GDM1 (cell line): ENCODE results near the gene BID.
A peak's percentile ranks its signal among the peaks of the same experiment; 100 is the strongest.

Experiments used
- DNase-seq: peaks from one replicate; lab custom pipeline; 2025; lab: John Stamatoyannopoulos, UW

BID gene

DNA sequence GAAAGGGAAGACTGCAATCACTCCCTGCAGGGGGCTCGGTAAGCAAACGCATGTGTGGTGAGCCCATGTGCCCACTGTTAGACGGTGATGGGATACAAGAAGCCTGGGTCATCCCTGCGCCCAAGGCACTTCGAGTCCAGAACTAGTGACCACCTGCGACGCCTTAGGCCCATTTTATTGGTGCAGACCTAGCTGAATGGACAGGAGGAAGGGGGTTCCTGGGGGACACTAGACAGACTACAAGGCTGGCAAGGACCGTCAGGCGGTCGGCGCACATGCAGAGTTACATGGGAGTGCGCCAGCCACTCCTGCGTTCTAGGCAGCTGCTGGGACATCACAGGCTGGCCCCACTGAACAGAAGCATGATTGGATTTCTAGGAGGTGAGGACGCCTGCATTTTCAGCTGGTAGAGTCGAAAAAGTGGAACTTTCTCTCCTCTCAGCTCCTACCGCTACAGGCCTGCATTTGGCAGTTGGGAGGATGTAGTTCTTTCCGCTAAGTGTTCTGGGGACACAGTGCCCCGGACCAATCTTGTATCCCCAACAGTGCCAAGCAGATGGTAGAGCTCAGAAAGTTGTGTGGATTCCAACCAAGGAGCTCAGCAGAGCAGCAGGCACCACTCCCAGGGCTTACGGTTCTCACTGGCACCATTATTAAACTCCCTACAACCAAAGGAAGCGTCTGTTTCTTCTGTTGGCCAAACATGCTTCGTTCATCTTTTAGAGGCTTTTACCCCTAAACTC lies 35.7 kb downstream of the BID start:
- no peak for DNase-seq

DNA sequence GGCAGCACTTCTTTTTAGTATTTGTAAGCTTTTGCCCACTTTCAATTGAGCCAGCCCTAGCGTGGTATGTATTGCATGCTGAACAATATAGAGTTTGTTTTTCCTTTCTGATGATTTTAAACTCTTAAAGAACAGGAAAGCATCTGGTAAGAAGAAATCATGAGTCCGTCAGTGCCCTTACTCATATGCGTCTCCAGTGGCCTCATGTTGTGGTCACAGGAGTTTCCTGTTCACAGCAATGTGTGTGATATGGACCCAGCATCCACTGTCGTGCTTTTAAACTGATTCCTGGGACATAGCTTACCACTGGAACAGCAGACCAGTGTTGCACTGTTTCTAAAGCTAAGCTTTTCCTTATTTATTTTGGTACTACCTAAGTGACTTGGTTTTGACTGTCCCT lies 40.1 kb downstream of the BID start:
- peak; percentile 45 for DNase-seq

DNA sequence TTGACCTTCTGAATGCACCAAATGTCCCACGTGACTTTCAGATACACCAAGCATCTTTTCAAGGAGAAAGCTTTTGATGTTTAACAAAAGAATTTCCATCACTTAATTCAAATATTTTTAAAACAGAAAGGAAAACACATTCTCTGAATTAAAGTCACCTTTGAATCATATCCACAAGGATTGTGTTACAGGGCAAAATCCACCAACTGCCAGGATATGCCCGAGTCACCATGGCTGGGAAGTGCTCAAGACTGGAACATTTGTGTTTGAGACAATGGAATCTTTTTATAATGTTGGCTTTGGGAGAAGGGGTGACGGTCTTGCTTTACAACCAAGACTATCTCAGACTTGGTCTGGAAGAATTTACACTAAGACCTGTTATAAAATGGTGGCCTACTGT lies 40.8 kb downstream of the BID start:
- DNase-seq: no peak

DNA sequence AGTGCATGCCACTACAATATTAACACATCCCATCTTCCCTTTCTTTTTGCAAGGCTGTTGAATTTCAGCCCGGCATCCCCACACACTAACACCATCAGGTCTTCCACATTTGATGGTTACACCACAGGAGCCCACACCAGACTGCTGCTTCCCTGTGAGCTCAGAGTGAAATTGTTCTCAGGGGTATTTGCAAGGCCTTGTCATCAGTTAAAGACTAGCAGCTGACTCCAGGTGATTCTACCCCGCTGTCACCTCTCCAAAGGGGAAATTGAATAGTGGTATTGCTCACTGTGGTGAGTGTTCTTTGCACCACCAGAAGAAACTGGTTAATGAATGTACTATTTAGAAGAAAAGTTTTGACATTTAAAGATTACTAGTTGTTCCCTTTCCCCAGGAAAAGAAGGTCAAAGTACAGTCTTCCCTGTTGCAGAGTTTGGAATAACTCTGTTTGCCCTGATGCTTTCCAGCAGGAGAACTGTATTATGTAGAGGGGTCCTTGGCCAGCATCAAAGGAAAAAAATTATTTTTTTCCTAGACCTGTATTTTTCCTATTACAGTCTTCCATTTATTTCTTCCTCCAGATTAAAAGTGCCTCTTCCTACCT lies 41.9 kb downstream of the BID start:
- no peak for DNase-seq

DNA sequence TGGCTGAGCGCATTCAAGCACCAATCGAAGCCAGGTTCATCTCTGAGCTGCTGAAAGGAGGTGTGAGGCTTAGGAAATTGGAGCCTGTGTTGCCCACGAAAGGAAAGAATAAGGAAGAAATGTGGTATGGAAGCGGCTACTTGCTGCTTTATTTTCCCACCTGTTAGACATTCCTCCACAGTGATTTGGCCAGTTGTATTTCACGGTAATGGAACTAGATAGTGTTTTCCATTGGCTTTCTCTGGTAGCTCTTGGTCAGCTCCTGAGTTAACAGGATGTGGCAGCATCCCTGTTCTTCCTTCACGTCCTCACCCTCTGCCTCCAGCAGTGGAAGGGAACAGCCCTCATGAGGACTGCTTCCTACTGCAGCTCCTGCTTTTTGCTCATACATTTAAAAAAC lies 44.7 kb downstream of the BID start:
- DNase-seq: no peak

DNA sequence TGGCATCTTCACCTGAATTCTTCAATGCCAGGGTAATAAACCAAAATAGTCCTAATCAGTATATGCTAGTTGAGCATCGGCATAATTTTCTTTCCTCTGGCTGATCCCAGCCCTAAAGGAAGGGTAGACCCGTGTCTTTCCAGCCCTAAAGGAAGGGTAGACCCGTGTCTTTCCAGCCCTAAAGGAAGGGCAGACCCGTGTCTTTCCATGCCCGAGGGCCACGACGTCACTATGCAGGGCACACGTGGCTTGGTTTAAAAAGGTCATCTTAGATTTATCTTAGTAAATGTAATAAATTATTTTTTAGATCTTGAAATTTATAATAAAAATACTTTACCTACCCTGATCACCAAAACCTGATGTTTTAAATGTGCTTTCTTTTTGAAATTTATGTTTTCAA lies 45.5 kb downstream of the BID start:
- DNase-seq: no peak

DNA sequence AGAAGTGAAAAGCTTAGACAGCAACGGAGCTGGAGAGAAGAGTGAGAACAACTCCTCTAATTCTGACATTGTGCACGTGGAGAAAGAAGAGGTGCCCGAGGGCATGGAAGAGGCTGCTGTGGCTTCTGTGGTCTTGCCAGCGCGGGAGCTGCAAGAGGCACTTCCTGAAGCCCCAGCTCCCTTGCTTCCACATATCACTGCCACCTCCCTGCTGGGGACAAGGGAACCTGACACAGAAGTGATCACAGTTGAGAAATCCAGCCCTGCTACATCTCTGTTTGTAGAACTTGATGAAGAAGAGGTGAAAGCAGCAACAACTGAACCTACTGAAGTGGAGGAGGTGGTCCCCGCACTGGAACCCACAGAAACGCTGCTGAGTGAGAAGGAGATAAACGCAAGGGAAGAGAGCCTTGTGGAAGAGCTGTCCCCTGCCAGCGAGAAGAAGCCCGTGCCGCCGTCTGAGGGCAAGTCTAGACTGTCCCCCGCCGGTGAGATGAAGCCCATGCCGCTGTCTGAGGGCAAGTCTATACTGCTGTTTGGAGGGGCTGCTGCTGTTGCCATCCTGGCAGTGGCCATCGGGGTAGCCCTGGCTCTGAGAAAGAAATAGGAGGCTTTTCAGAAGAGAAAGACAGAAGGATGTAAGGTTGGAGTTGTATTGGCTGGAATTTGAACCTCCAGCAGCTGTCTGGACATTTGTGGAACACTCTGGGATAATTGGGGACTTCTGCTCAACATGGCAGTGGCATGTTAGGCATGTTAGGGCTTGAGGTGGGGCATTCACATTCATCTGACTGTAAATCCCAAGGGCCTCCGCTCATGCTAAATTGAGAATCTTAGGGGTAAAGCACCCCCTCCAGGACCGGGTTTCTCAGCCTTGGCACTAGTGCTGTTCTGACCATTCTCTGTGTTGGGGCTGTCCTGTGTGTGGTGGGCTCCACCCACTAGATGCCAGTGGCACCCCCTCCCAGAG lies 47.1 kb downstream of the BID start:
- DNase-seq: peak; percentile 54

DNA sequence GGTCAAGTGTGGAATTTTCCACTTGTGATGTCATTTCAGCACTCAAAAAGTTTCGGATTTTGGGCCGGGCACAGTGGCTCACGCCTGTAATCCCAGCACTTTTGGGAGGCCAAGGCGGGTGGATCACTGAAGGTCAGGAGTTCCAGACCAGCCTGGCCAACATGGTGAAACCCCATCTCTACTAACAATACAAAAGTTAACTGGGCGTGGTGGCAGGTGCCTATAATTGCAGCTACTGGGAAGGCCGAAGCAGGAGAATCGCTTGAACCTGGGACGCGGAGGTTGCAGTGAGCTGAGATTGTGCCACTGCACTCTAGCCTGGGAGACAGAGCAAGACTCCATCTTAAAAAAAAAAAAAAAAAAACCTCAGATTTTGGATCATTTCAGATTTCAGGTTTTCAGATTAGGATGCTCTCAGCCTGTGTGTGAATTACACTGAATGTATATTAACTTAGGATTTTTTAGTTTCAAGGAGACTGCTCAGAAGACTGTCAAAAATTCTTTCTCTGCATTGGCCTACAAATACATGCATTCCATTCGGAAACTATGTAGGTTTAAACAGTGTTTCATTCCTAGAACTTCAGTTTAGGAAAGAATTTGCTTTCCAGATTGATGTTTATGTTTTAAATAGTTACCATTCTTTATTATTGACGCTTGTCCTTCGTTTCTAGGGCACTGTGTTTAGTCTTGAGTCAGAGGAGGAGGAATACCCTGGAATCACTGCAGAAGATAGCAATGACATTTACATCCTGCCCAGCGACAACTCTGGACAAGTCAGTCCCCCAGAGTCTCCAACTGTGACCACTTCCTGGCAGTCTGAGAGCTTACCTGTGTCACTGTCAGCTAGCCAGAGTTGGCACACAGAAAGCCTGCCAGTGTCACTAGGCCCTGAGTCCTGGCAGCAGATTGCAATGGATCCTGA lies 48.0 kb downstream of the BID start:
- DNase-seq: no peak

DNA sequence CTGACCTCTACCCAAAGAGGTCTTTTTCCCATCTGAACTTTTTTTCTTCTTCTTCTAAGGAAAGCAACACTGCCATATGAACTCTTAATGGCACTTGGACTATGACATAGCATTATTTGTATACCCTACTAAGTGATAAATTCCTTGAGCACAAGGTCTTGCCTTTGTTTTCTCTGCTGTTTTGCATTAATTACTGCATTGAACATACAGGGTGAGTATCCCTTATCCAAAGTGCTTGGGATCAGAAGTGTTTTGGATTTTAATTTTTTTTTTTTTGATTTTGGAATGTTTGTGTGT lies 48.8 kb downstream of the BID start:
- no peak for DNase-seq

DNA sequence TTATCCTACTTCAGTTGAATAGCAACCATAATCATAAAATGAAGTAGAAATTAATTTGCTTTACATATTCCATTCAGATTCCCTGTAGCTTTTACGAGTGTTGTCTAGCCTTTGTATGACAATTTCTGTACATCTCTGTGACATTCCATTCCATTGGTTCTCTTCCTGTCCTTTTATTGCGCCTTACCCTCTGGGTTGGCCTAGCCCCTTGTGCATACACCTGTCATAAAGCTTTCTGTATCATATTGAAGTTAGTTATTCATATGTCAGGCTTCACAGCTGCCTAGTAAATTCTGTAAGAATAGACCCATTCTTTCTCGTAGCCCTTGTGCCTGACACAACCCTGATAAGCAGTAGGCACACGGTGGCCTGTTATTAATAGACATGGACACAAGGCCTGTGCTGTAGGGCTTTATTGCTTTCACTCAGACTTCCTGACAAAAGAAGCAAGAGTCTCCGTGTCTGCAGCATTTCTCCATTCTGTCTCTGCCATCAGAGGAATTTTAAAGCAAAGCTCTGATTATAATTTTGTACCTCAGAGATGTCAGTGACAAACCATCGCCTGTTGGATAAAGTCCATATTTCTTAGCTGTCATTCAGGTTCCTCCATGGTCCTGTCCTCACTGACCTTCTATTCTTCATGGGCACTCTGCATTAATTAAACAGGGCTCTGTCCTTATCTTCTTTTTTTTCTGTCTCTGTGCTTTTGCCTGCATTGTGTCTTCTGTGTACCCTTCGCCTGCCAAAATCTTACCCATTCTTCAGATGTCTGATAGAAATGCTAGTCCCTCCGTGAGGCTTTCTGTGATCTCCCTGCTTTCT lies 49.4 kb downstream of the BID start:
- DNase-seq: no peak

DNA sequence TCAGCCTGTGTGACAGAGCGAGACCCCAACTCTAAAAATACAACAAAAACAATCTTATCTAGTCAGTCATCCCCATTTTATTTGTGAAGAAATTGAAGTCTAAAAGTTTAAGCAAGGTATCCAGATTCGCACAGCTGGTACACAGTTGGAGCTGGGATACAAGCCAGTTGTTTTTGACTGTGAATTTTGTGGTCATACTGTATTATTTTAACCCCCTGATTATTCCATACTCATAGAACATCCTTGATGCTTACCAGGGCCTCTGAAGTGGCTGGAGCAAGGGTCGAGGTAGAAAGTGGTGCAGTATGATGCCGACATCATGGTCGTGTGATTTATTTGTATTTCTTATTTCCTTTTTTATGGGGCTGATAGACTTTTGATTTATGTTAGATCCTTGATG lies 50.0 kb downstream of the BID start:
- DNase-seq: no peak

DNA sequence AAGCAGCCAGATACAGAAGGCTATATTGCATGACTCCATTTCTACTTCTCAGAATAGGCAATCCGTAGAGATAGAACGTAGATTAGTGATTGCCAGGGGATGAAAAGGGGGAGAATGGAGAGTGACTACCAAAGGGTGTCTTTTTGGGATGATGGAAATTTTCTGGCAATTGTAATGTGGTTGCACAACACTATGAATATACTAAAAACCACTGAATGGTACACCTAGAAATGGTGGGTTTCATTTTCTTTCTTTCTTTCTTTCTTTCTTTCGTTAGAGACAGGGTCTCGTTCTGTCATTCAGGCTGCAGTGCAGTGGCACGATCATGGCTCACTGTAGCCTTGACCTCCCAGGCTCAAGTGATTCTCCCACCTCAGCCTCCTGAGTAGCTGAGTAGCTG lies 54.4 kb downstream of the BID start:
- no peak for DNase-seq

DNA sequence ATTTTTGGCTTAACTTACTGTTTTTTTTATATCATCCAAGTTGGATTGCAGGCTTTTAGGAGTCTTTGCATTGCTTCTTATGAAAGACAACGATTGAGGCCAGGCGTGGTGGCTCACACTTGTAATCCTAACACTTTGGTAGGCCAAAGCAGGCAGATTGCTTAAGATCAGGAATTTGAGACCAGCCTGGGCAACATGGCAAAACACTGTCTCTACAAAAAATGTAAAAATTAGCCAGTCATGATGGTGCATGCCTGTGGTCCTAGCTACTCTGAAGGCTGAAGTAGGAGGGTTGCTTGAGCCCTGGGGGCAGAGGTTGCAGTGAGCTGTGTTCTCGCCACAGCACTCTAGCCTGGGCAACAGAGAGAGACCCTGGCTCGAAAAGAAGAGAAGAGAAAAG lies 56.6 kb downstream of the BID start:
- no peak for DNase-seq

DNA sequence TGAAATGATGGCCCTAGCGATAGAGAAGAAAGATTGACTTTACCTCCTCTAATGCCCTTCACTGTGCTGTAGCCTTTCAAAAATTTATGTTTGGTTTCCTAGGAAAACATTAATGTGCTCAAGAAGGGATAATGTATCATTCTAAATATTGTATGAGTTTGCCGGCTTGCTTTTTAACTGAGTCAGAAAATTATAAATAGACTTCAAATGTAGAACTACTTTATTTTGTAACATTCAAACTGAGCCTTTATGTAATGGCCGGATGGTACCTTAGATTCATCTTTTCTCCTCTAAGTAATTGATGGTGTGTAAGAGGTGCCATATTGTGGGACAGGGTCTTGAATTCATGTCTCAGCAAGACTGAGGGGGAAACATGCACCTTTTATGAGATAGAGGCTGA lies 57.7 kb downstream of the BID start:
- DNase-seq: no peak

DNA sequence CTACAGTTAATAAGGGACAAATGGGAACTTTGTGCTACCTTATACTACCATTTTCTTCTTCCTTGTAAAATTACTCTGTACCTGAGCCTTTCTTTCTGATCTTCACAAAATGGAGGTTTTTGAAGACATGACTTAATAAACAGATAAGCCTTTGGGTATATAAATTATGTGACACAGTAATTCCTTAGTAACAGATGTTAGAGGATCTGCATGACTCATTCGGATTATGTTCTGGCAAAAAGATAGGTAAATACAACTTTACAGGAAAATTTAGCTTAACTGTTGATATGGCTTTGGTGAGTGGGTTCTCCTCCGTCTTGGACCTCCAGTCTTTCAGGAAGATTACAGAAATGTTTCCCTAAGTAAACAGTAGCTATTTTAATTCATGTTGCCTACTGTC lies 61.8 kb downstream of the BID start:
- DNase-seq: no peak

DNA sequence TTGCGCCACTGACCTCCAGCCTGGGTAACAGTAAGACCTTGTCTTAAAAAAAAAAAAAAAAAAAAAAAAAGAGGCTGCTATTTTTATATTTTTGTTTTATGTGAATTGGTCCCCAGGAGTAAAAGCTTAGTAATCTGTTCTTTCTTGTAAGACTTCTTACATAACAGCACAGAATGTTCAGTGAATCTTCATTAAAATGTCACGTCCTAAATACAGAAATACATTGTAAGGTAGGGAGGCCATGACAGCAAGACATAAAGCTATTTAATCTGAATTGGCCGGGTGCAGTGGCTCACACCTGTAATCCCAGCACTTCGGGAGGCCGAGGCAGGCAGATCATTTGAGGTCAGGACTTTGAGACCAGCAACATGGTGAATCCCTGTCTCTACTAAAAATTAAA lies 64.2 kb downstream of the BID start:
- DNase-seq: no peak

DNA sequence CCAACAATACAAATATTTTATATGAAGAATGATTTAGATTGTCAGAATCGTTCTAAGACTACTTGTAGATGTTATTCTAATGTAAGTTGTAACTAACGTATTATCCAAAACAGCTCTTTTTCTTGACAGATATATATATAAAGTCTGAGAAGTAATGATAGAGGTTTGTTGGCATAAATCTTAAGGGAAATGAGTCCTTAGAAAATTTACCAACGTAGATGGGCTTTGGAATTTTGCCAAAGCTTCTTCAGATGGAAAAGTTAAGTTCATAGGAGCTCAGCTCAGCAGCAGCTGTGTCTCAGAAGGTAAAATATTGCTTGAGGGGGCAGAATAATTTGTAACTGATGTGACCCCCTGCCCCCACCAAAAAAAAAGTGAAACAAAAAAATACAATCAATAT lies 66.7 kb downstream of the BID start:
- DNase-seq: no peak

DNA sequence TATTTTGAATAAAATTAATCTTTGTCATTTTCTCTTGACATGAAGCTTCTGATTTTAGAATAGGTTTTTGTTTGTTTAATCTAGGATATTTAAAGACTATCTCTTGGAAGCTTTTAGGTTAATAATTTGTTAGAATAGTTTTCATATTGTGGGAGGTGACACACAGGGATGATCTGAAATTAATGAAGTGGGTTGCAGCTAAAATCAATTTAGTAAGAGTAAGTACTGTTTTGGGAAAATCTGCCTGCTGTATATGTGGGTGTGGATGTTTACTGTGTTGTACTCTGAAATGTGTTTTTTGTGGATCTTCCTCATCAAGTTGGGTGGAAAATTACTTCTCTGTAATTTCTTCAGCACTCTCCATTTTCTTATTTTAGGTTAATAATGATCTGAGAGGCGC lies 67.3 kb downstream of the BID start:
- DNase-seq: no peak

DNA sequence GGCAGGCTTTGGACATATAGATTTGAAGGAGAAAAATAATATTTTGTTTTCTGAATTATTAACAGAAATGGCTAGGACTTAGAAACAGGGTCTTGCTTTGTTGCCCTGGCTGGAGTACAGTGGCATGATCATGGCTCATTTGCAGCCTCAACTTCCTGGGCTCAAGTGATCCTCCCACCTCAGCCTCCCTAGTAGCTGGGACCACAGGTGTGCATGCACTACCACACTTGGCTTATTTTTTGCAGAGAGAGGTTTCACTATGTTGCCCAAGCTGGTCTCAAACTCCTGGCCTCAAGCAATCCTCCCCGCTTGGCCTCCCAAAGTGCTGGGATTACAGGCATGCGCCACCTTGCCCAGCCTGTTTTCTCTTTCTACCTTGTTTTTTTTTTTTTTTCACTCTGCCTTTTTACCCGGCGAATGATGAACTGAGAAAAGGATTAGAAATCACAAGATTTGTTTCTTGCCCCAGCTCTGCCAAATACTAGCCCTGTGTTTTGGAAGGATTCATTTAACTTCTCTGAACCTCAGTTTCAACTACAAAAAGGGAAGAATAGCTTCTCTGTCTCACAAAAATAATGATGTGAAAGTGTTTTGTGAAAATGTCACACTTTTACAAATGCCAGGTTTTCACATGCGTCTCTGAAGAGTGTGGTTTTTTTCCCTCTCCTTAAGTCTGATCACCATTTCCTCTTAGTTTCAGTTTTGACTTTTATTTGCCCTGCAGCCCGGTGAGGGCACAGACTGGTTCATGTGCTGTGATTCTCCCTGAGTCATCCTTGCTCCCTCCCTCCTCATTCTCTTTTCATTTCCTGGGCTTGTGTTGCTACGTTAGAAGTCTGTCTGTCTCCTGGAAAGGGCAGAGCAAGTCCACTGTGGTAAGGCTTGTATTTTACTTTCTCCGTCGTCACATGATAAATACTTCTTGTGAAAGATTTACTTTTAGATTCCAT lies 68.0 kb downstream of the BID start:
- peak; percentile 62 for DNase-seq

DNA sequence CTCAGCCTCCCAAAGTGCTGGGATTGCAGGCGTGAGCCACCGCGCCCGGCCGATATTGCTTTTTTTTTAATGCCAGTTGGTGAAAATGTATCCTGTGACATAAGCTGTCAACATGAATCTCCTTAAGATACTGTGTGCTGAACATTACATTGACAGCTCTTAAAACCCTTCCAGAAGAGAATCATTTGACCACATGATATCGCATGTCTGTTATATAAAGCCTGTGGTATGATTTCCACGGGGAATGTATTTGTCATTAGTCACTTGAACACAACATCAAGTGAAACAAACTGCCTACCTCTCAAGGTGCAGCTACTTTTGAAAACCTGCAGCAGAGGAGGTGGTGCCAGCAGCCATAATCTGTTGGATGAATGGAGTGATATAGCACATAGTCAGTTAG lies 68.7 kb downstream of the BID start:
- DNase-seq: no peak
